ENCODE results near the gene KIAA0586. TPM values are rescaled to one million over a fixed set of nuclear protein-coding genes. Genes with fewer than 3 reads are reported as not detected.

KIAA0586 gene
- total and polyA plus RNA-seq, 2 donors (not counting 3 experiments of a cell fraction or from before 2014, with no cell fraction given): 7.4 to 25.9 TPM

- peak overlapping the region; percentile 98 for H3K9ac ChIP-seq (replicated peaks; ENCODE audit: extremely low read depth, insufficient read depth, low read length)
- ChIA-PET POLR2A (interaction anchor here (0.9 to 1.0 kb wide), 2 partner anchors 129 to 182 kb away, joined by 3 read pairs; partner anchors contain the start of genes ARID4A and PSMA3), CTCF (interaction anchor here (1.0 to 2.7 kb wide), 5 partner anchors 16 to 317 kb away, joined by 3 to 9 read pairs (median 3); partner anchors contain the start of genes ARID4A and TOMM20L)
- peak overlapping the region; percentile 95 for H3K27ac ChIP-seq (ENCODE audit: insufficient read depth, low read depth, low read length)
- H3K4me3 ChIP-seq (replicated peaks in 1 of 3; ENCODE audit: insufficient read depth in 1 of 3, low read depth in 1 of 3, low read length in 3 of 3): peak overlapping the region; percentile 72 to 96 (median 85)
- H3K27me3 ChIP-seq (ENCODE audit: control insufficient read depth in 2 of 2, insufficient read depth in 2 of 2, low read length in 2 of 2): no peaks in the 10 kb centered on the region
- H2AFZ ChIP-seq (ENCODE audit: low read depth, low read length): peak overlapping the region; percentile 94
- no peaks in the 10 kb centered on the region for H3K36me3 ChIP-seq (ENCODE audit: control insufficient read depth in 2 of 2, extremely low read depth in 1 of 2, insufficient read depth in 2 of 2, low read length in 2 of 2)
- H4K20me1 ChIP-seq (replicated peaks; ENCODE audit: control insufficient read depth, extremely low read depth, insufficient read depth, low read length): no peaks in the 10 kb centered on the region
- dilution Hi-C loops (cut with MboI; ENCODE audit: extremely low pct_ligation_motif_present, low sequenced_read_pairs): no loop called here
- TSS peak; percentile 61 for BruUV-seq (replicated peaks)
- H3K79me2 ChIP-seq (ENCODE audit: control insufficient read depth, insufficient read depth, low read length): peaks cover 47% of the 10 kb centered on the region
- TF ChIP-seq POLR2A (IDR thresholded peaks at IDR 0.05; ENCODE audit: low read depth, low read length) (peak; percentile 50), GATA2 (IDR thresholded peaks at IDR 0.05; ENCODE audit: insufficient read depth, insufficient read length, low read depth, low read length) (no peak), MAX (IDR thresholded peaks at IDR 0.05; ENCODE audit: insufficient read depth, insufficient read length) (peak; percentile 94), JUN (IDR thresholded peaks at IDR 0.05; ENCODE audit: borderline replicate concordance, insufficient read depth, insufficient read length, low read depth) (no peak), POLR2AphosphoS5 (IDR thresholded peaks at IDR 0.05; ENCODE audit: insufficient read depth, low read depth, low read length) (peak; percentile 25), MYC (IDR thresholded peaks at IDR 0.05; ENCODE audit: low read depth, low read length) (peak; percentile 94), FOS (IDR thresholded peaks at IDR 0.05; ENCODE audit: borderline replicate concordance, insufficient read depth, low read length) (no peak)
- peak; percentile 72 for DNase-seq (ENCODE audit: low read depth, low spot score)
- H3K4me2 ChIP-seq (ENCODE audit: insufficient read depth, low read length): peak overlapping the region; percentile 81
- FAIRE-seq: peak; percentile 31
- no peaks in the 10 kb centered on the region for H3K9me1 ChIP-seq (replicated peaks; ENCODE audit: control insufficient read depth, extremely low read depth, insufficient read depth, low read length)
- no peaks in the 10 kb centered on the region for H3K9me3 ChIP-seq (replicated peaks; ENCODE audit: control insufficient read depth, insufficient read depth, low read length)
- intact Hi-C loops (cut with micrococcal nuclease): loop anchor here (1.0 to 5.0 kb wide), 6 partner anchors 30 to 1159 kb away; partner anchors contain the start of genes ACTR10, AP5M1, ARID4A and EXOC5
- H3K4me1 ChIP-seq (ENCODE audit: control insufficient read depth, extremely low read depth, insufficient read depth, low read length): peaks cover 21% of the 10 kb centered on the region
Measured at GRCh38 chr14:58426670-58427280, 744 bp upstream of the KIAA0586 start.
